C1 segment of cervical spinal cord (tissue), 14 donors: Measurements from ENCODE around the gene BCAS3.

Source experiments
- DNase-seq, 14 donors: peaks; one replicate each; lab custom pipeline; 2025; lab: John Stamatoyannopoulos, UW

BCAS3 gene

GRCh38 chr17:61360318-61360943 is 682.8 kb downstream of the BCAS3 start:
- DNase-seq, result no peak

GRCh38 chr17:61361084-61361483 is 683.4 kb downstream of the BCAS3 start:
- no peak for DNase-seq

DNA sequence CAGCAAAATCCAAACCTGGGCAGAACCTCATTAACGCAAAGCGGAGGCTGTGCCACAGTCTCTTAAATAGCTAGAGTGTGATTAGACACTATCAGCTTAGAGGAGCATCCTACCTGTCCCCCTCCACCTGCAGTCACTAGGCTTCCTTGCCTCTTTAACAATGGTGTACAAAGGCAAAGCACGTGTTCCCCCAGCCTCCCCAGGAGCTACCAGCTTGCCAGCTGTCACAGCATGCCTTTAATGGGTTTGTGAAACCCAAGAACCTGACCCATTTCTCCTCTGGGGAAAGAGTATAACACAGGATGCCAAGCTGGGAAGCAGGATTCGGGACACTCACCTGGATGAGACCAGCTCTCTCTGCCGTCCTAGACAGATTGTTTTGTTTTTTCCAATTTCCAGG is 684.7 kb downstream of the BCAS3 start:
- DNase-seq, result no peak

- DNase-seq, result no peak
Observed at GRCh38 chr17:61362852-61363600, 685.4 kb downstream of the BCAS3 start.

GRCh38 chr17:61363601-61364462 is 686.2 kb downstream of the BCAS3 start:
- DNase-seq, result no peak

DNA sequence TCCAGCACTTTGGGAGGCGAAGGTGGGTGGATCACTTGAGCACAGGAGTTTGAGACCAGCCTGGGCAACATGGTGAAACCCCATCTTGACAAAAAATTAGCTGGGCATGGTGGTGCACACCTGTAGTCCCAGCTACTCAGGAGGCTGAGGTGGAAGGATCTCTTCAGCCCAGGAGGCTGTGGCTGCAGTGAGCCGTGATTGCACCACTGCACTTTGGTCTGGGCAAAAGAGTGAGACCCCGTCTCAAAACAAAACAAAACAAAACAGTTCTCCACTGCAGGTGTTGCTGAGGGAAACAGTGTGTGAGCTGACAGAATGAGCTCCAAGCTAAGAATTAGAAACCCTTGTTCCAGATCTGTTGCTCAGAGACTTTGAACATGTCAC is 686.8 kb downstream of the BCAS3 start:
- DNase-seq, result no peak

DNA sequence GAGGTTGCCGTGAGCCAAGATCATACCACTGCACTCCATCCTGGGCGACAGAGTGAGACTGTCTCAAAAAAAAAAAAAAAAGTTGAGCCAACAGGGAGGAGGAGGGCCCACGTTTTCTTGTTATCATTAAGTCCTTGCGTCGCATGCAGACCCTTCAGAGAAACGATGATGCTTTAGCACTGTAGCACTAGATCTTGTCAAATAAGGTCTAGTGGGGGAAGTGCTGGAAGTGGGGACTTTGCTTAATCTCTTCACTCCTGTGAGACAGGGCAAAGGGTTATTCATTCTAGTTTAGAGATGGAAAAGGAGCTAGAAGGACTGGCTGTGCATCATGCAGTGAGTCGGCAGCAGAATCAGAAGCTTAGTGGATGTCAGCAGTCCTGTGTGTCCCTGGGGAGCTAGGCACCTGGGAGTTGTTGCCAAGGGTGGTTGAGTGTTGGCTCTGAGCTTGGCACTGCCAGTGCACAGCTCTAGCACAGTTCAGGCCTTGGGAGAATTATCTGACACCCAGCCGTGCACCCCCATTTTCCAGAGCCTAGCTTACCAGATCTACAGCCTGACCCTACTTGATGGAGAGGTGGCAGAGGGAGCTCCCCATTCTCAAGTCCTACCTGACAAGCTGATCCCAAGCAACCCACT is 688.5 kb downstream of the BCAS3 start:
- no peak for DNase-seq

DNA sequence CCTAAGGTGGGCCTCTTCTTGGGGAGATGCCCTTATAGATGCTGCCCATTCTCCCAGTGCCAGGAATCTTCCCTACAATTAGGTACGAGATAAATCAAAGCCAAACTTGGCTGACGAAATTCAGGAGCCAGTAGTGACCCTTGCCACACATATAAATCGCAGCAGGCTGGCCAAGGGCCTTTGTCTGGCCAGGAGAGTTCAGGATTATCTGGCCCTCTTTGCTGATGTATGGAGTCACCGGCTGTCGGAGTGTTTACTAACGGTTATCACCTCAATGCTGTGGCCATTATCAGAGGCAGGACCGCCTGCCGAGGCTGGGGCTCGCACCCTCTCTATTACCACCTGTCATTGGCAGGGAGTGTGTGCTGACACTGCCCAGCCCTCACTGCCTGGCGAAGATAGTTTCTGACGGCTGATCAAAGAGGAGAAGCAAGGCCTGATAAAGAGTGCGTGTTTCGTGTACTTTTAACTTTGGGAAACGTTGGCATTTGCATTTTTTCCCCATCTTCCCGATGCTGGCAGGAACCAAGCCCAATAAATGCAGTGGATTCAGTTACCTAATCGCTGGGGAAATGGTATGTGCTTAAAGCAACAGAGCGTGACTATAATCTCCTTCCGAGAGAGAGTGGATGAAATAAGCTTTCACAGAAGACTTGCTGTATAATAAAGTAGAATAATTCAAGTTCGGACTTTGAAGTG is 689.2 kb downstream of the BCAS3 start:
- DNase-seq, result peak in 1 of 14 donors; percentile 15

DNA sequence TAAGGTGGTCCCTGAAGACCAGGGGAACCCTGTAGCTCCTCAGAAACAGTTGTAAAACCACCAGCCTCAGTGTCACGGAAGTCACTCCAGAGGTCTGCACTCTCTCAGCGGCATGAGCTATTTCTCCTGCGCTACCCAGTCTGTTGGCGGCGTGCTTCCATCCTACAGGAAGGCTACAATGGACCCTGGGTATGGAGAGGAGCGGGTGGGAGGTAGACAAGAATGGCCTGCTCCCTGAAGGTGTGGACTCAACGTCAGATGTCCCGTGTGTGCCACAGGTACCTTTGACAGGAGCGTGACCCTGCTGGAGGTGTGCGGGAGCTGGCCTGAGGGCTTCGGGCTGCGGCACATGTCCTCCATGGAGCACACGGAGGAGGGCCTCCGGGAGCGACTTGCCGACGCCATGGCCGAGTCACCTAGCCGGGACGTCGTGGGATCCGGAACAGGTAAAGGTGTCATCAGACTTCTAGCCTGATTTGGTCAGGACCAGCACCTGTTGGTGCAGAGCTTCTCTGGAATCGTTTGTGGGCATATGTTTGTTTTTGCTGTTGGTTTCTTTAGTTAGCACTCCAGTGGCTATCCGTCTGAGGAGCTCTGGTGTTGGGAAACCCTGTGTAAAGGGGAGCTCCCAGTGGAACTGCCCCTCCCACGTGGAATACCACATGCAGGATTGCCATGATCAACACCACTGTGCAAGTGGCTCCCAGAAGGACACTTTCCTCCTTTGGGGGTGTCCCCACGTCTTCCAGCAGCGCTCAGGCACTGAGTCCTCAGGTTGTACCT is 690.6 kb downstream of the BCAS3 start:
- no peak for DNase-seq

GRCh38 chr17:61368832-61369450 is 691.3 kb downstream of the BCAS3 start:
- DNase-seq, result no peak

GRCh38 chr17:61369751-61370150 is 692.1 kb downstream of the BCAS3 start:
- DNase-seq, result no peak

- DNase-seq, result no peak
Observed at GRCh38 chr17:61371179-61371578, 693.5 kb downstream of the BCAS3 start.

DNA sequence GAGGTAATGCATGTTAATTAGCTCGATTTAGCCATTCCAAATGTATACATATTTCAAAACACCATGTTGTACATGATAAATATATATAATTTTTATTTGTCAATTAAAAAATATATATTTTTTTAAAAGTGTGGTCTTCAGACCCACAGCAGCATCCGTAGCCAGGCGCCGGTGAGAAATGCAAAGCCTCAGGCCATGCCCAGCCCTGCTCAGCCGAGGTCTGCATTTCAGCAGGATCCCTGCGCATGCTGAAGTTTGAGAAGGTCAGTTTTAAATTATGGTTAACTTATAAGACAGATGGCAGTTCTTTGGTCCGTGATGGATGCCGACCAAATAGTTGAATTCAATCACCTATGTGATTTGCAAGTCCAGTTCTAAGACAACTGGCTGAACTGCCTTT is 694.0 kb downstream of the BCAS3 start:
- no peak for DNase-seq

DNA sequence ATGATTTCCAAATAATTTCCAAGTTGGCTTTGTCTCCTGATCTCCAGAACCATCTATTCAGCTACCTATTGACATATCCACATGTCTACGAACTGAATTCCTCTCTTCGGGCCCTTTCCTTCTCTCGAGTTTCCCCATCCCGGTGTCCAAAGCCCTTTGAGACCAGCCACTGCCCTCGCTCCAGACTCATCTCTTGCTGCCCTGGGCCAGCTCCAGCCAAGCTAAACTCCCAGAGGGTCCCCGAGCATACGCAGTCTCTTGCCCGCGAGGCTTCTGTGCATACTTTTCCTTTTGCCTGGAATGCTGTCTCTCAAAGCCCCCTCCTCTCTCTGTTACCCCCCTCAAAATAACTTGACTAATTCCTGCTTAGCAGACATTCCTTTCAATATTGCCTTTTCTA is 694.8 kb downstream of the BCAS3 start:
- no peak for DNase-seq

DNA sequence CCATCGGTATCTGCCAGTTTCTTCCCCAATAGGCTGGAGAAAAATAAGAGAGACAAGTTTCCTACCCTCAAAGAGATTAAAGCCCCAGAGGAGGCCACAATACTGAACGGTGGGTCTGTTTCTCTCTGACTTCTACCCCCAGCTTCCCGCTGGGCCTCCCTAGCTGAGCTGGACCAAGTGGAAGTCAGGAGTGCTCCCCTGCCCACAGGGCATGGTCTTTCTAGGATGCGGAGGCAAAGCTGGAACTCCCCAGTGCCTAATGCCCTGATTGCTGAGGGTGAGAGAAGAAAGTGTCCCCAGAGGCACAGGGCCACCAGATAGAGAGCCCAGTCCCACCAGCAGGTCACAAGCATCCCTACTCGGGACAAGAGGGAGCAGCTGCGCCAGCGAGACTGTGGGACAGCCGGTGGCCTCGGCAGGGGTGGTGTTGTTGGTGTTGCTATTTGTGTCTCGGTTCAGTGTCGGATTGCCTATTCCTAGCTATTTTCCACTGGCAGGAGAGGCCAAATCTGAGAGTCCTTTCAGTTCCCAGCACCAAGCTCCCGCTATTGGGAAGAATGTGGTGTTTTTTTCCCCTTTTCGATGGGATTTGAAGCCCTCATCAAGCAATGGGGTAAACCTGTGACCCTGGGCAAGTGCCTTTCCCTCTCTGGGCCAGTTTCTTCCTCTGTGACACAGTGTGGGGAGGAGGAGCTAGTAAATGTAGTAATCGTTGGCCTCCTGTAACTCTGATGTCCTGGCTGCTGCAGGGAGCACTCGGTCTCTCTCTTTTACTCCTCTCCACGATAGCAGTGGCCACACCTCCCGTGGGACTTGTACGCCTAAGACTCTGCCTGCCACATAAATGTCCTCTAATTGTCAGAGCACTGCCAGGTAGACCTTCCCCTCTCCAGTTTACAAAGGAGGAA is 699.5 kb downstream of the BCAS3 start:
- DNase-seq, result no peak

DNA sequence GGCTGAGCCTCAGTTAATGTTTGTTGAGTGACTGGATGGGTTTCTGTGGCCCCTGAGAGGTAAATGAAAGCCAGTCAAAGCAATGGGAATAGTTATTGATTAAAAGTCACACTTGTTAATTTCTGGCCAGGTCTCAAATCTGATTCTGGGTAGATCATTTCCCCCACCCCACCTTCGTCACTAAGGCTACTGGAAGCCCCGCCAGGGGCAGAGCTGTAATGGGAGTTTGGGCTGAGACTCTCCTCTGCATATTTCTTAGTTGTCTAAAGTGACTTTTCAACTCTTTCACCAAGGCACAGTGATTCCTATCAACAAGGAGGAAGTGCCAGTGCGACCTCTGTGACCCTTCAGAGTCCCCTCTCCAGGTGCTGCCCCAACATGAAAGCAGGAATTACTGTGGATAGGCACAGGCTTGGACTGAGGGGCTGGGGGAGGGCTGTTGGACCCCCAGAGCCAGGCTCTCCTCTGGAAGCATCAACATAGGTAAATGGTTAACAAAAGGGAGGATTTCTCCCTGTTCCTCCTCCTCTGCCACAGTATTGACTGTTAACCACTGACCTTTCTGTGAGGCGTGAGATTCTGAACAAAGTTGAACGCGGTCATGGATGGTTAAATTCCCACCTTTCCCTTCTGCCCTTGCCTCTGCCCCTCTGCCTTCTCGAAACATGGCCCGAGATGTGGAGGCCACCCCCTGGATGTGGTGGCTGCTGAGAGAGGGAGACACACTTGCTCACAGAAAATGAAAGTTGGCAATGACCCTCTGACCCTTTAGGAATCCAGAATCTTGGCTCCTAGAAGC is 701.2 kb downstream of the BCAS3 start:
- DNase-seq, result no peak

- no peak for DNase-seq
Observed at GRCh38 chr17:61379457-61380216, 702.0 kb downstream of the BCAS3 start.
